Left forelimb (tissue), 1 donor: ENCODE data around the gene ERBB4.

Experiments
- DNase-seq: peaks from one replicate; pipeline ENCODE4 v3.0.0-alpha.2; 2018; ENCODE audit warnings: low spot score

The ERBB4 gene

DNA sequence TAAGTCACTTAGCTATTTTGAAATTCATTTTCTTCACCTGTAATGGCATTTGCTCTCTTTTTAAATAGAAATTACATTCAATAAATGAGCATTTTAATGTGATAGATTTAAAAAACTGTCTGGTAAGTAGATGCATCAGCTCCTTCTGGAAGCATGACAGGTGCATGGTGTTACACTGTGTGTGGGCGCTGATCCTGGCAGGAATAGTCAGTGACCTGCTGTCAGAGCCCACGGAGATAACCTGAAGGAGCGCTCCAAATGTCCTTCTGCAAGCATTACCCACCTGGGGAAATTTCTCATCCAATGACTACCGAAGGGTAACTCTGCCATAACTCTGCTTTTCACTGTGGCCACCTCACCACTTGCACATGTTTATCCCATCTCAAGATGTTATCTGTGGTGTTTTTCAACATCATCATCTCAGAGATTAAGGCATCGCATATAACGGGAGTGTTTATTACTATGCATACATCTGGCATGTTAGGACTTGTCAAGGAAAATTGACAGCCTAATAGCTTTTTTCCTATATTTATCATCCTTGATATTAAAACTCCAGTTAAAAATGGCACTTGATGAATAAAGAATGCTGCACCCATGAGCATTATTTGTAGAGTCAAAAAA lies 637.3 kb downstream of the ERBB4 start:
- no peak for DNase-seq

- no peak for DNase-seq
Measured at GRCh38 chr2:211900518-211900917, 638.1 kb downstream of the ERBB4 start.

- DNase-seq, result no peak
Measured at GRCh38 chr2:211900000-211900399, 638.6 kb downstream of the ERBB4 start.

GRCh38 chr2:211898702-211899101 lies 639.9 kb downstream of the ERBB4 start:
- DNase-seq, result no peak

GRCh38 chr2:211881449-211881848 lies 657.2 kb downstream of the ERBB4 start:
- DNase-seq, result no peak

- no peak for DNase-seq
Measured at GRCh38 chr2:211879323-211879722, 659.3 kb downstream of the ERBB4 start.

DNA sequence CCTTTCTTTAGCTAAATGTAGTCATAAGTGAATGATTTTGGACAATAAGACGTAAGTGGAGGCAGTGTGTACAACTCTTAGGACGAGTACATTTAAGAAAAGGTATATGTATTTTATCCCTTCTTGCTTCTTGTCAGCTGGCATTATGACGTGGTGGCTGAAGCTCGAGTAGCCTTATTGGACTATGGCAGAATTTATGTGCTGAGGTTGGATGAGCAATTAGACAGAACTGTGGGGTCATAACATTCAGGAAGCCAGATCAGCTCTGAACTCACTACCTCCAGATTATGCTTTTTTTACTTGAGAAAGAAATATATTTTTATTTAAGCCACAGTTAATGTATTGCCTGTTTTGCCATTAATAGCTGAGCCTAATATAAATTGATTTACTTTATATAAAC lies 661.5 kb downstream of the ERBB4 start:
- no peak for DNase-seq

GRCh38 chr2:211875488-211875887 lies 663.1 kb downstream of the ERBB4 start:
- DNase-seq, result no peak

DNA sequence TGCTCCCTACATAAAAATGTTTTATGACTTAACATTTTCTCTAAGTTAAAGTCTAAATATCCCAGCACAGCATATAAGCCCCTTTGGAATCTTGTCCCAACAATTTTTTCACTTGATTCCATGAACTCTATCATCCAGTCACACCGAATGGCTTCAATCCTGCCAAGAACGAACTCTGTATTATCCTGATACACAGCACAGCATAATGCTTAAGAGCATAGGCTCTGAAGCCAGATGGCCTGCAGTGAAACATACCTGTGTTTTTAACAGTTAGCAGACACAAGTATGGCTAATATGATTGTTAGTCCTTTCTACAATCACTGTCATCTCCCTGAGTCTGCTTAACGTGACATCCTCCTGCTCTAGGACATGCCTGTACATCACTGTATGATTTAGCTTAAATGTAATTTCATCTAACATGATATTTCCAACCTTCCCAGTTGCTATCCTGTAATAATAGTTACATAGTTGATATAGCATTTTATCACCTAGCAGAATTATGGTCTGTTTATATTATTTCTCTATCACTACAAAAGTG lies 669.5 kb downstream of the ERBB4 start:
- DNase-seq, result no peak

- no peak for DNase-seq
Measured at GRCh38 chr2:211867845-211868451, 670.7 kb downstream of the ERBB4 start.

- no peak for DNase-seq
Measured at GRCh38 chr2:211864328-211864727, 674.3 kb downstream of the ERBB4 start.

GRCh38 chr2:211860224-211860623 lies 678.4 kb downstream of the ERBB4 start:
- no peak for DNase-seq

GRCh38 chr2:211854832-211855231 lies 683.8 kb downstream of the ERBB4 start:
- no peak for DNase-seq

- DNase-seq, result no peak
Measured at GRCh38 chr2:211846714-211847113, 691.9 kb downstream of the ERBB4 start.

DNA sequence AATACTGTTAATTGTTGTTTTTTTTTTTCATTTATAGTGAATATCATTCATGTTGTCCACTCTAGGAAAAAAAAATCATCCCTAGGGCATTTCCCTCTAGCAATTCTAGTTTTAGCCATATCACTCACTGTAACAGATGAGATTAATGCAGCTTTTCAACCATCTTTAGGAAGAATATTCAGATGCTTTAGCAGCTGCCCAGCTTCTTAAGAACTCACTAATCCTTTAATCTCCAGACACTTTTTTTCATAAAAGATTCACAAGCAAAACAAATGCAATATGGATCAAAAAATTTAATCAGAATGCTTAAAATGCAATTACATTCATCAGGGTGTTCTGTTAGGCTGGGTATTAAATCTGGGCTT lies 692.6 kb downstream of the ERBB4 start:
- DNase-seq, result no peak

DNA sequence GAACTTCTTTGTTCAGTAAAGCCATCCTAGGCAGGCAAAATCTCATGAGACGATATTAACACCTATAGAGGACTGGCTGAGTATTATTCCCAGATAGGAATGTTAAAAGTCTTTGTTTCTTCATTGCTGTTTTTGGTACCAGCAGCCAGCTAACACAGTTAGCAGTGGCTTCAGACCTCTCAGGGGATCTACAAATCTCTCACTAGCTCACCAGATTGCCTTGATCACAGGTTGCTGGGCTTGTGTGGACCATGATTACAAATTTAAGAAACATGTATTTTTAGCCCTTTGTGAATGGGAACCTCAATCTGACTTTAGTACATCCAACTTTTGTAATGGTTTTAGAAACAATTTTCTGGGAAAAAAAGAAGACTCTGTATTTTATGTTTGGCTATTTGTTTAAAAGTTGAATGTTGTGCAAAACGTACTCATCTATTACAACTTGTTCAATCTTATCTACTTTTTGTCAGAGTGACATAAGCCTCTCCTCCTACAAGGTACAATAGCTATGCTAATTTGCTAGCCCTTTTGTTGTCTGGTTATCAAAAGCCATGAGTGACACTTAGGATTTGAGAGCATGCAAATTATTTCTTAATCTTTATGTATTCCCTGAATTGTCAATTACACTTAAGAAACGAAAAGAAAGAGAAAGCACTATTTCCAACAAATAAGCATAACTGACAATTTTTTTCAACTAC lies 693.1 kb downstream of the ERBB4 start:
- no peak for DNase-seq

DNA sequence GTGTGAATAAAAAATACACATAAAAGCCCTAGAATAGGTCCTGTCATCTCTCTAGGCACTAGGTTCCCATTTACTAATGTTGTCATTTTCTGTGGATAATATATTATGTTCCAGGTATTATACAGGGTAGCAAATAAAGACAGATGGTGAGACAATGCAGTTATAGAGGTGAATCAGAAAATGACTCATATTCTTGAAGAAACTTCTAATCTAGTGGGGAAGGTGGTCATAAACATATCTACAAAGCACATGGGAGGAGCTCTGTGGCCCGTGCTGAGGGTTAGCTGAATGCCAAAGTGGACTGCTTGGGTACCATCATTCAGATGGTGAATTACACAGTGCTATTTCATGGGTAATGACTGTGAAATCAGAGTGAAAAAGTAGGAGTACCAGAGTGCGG lies 700.9 kb downstream of the ERBB4 start:
- no peak for DNase-seq

DNA sequence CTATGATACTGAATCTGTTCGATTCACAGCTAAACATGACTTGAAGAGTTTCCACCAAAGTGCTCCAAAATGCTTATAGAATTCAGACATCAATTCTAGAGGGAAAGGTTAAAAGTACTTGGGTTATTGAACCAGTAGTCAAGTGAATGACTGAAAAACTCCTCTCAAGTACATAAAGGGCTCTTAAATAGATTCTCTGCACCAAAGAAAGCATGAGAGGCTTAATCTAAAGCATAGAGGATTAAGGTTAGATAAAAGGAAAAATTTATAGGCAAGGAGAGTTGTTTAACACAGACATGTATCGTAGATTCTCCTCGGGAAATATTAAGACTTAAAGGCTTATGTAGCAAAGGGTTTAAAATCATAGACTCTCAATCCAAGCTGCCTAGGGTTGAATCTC lies 701.4 kb downstream of the ERBB4 start:
- no peak for DNase-seq

DNA sequence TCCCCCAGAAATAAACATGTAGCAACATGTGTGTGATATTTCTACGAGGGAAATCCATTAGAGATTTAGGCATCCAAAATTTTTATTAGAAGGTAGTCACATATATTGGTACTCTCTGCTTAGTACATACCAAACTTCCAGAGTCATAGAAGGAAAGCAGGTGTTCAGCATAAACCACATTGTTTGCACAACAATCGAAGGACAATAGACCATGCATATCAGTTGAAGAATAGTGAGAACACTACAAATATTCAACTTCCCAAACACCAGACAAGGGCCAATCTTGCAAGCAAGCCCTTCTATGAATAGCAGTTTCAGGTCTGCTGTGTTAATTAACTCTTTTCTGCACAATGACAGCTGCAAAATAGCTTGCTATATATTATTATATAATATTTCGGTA lies 702.2 kb downstream of the ERBB4 start:
- no peak for DNase-seq

GRCh38 chr2:211835695-211836094 lies 702.9 kb downstream of the ERBB4 start:
- no peak for DNase-seq

- no peak for DNase-seq
Measured at GRCh38 chr2:211833582-211834279, 704.9 kb downstream of the ERBB4 start.

DNA sequence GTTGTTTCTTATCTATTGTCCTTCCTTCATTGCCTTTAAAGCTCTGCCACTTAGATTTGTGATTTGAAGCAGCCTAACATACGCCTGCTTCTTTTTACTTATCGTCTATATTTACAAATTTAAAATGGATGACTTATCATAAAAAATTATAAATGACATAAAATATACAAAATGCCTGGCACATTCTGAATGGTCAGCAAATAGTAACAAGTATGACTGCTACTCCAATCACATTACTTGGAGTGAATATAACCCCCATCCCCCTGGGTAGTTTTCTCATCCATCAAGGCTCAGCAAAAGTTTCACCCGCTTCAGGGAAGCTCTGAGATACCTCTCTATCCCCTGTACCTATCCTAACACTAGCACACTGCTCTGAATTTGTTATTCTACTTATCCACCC lies 708.9 kb downstream of the ERBB4 start:
- DNase-seq, result no peak
